Neural cell (in vitro differentiated cells): ENCODE data around the gene TRIO. TPM values are rescaled to one million over a fixed set of nuclear protein-coding genes. Genes with fewer than 3 reads are reported as not detected.

Experiments
- H2AFZ ChIP-seq: fragments of 200-600, 300-800 bp; sonication (generic), shearing (Covaris generic); 2 replicates; pipeline ENCODE4 v1.6.0; 2014; ENCODE audit warnings: low read depth, mild to moderate bottlenecking, antibody characterized with exemption, low read length, moderate library complexity
- H3F3A ChIP-seq: fragments of 200-600 bp; shearing (Covaris generic); 2 replicates; pipeline ENCODE4 v1.6.1; 2016; ENCODE audit warnings: mild to moderate bottlenecking, moderate library complexity, mixed read lengths, antibody characterized with exemption, low read length; ENCODE audit not compliant: insufficient read depth, poor library complexity, severe bottlenecking
- H3K27ac ChIP-seq: fragments of 200-600, 300-800 bp; sonication (generic), shearing (Covaris generic); 2 replicates; pipeline ENCODE4 v1.5.1; 2014; ENCODE audit warnings: mild to moderate bottlenecking, low read length, moderate library complexity
- H3K27me3 ChIP-seq: fragments of 300-800, 200-600 bp; sonication (generic), shearing (Covaris generic); 2 replicates; pipeline ENCODE4 v1.6.0; 2014; ENCODE audit warnings: mild to moderate bottlenecking, low read depth, low read length, moderate library complexity; ENCODE audit not compliant: insufficient read depth
- H3K36me3 ChIP-seq: fragments of 300-800, 200-600 bp; sonication (generic), shearing (Covaris generic); 2 replicates; pipeline ENCODE4 v1.5.1; 2014; ENCODE audit warnings: mild to moderate bottlenecking, antibody characterized with exemption, low read length, moderate library complexity; ENCODE audit not compliant: insufficient read depth
- H3K4me2 ChIP-seq: fragments of 300-800, 200-600 bp; sonication (generic), shearing (Covaris generic); 2 replicates; pipeline ENCODE4 v1.6.0; 2014; ENCODE audit warnings: mild to moderate bottlenecking, low read length
- H3K4me3 ChIP-seq: fragments of 300-800, 200-600 bp; sonication (generic), shearing (Covaris generic); 2 replicates; pipeline ENCODE4 v1.5.1; 2014; ENCODE audit warnings: mild to moderate bottlenecking, low read length, moderate library complexity
- H3K79me2 ChIP-seq: fragments of 200-600 bp; shearing (Covaris generic); replicated peaks from 2 replicates; pipeline ENCODE4 v1.6.0; 2014; ENCODE audit warnings: mild to moderate bottlenecking, low read length, moderate library complexity; ENCODE audit not compliant: insufficient read depth
- H3K9ac ChIP-seq: fragments of 300-800, 200-600 bp; sonication (generic), shearing (Covaris generic); 2 replicates; pipeline ENCODE4 v1.6.1; 2016; ENCODE audit warnings: mild to moderate bottlenecking, low read length, mixed read lengths
- H3K9me2 ChIP-seq: fragments of 200-600 bp; shearing (Covaris generic); 2 replicates; pipeline ENCODE4 v1.6.1; 2016; ENCODE audit warnings: mild to moderate bottlenecking, low read length, mixed read lengths; ENCODE audit not compliant: insufficient read depth
- H3K9me3 ChIP-seq: fragments of 200-600, 300-800 bp; sonication (generic), shearing (Covaris generic); 2 replicates; pipeline ENCODE4 v1.6.1; 2016; ENCODE audit warnings: mild to moderate bottlenecking, mixed run types, low read length, moderate library complexity, mixed read lengths
- H4K20me1 ChIP-seq: fragments of 200-600 bp; shearing (Covaris generic); 2 replicates; pipeline ENCODE4 v1.6.1; 2016; ENCODE audit warnings: mild to moderate bottlenecking, mixed run types; ENCODE audit not compliant: insufficient read depth
- EP300 ChIP-seq: fragments of 450-650 bp; conservative IDR thresholded peaks from 2 replicates; pipeline ENCODE4 v1.6.1; 2014; ENCODE audit warnings: antibody characterized with exemption, mild to moderate bottlenecking, moderate library complexity; ENCODE audit not compliant: poor library complexity, severe bottlenecking
- EZH2 ChIP-seq: fragments of 200-600, 300-800 bp; shearing (Covaris generic), sonication (generic); IDR thresholded peaks from 2 replicates; pipeline ENCODE4 v1.6.1; 2014; ENCODE audit warnings: antibody characterized with exemption, low read length, borderline replicate concordance, mild to moderate bottlenecking; ENCODE audit not compliant: insufficient read depth, poor library complexity, severe bottlenecking
- MXI1 ChIP-seq: fragments of 450-650 bp; conservative IDR thresholded peaks from 2 replicates; pipeline ENCODE4 v1.6.1; 2014; ENCODE audit warnings: antibody characterized with exemption, mild to moderate bottlenecking; ENCODE audit not compliant: poor library complexity, severe bottlenecking
- POLR2AphosphoS5 ChIP-seq: IDR thresholded peaks from 2 replicates; pipeline ENCODE4 v1.6.1; 2012
- RAD21 ChIP-seq: fragments of 450-650 bp; conservative IDR thresholded peaks from 2 replicates; pipeline ENCODE4 v1.6.1; 2014; ENCODE audit warnings: antibody characterized with exemption, mild to moderate bottlenecking, moderate library complexity
- REST ChIP-seq: IDR thresholded peaks from 2 replicates; pipeline ENCODE4 v1.6.1; 2012; ENCODE audit warnings: borderline replicate concordance
- SMC3 ChIP-seq: fragments of 450-650 bp; conservative IDR thresholded peaks from 2 replicates; pipeline ENCODE4 v1.6.1; 2014; ENCODE audit warnings: antibody characterized with exemption, mild to moderate bottlenecking, moderate library complexity; ENCODE audit not compliant: poor library complexity
- TAF1 ChIP-seq: IDR thresholded peaks from 2 replicates; pipeline ENCODE4 v1.6.1; 2012; ENCODE audit warnings: low read depth
- polyA plus RNA-seq: library from polyadenylated mRNA; depleted of rRNA; stranded (reverse); fragments of >200 nt; gene quantifications from 2 replicates; pipeline ENCODE4 v1.2.3, GENCODE V29; 2014
- TF ChIP-seq, protein P1 (sequence below): fragments of 450-650 bp; IDR thresholded peaks from 2 replicates; pipeline ENCODE4 v1.5.1; 2014; ENCODE audit warnings: antibody characterized with exemption, mild to moderate bottlenecking, moderate library complexity; ENCODE audit not compliant: poor library complexity, severe bottlenecking

Gene TRIO
- polyA plus RNA-seq, 1 donor from 2014 or later: 168 TPM

GRCh38 chr5:14547666-14548065, 404.5 kb downstream of the TRIO start:
- no peaks in the 10 kb centered on the region for H3K9me3 ChIP-seq
- H4K20me1 ChIP-seq: no peaks in the 10 kb centered on the region
- no peaks in the 10 kb centered on the region for H3K9me2 ChIP-seq
- no peak overlapping the region for H3K4me2 ChIP-seq
- H3K27me3 ChIP-seq: no peaks in the 10 kb centered on the region
- TF ChIP-seq REST (no peak), SMC3 (no peak), TAF1 (no peak), EZH2 (no peak), EP300 (no peak), MXI1 (no peak), POLR2AphosphoS5 (no peak), RAD21 (no peak)
- TF ChIP-seq, protein P1, sequence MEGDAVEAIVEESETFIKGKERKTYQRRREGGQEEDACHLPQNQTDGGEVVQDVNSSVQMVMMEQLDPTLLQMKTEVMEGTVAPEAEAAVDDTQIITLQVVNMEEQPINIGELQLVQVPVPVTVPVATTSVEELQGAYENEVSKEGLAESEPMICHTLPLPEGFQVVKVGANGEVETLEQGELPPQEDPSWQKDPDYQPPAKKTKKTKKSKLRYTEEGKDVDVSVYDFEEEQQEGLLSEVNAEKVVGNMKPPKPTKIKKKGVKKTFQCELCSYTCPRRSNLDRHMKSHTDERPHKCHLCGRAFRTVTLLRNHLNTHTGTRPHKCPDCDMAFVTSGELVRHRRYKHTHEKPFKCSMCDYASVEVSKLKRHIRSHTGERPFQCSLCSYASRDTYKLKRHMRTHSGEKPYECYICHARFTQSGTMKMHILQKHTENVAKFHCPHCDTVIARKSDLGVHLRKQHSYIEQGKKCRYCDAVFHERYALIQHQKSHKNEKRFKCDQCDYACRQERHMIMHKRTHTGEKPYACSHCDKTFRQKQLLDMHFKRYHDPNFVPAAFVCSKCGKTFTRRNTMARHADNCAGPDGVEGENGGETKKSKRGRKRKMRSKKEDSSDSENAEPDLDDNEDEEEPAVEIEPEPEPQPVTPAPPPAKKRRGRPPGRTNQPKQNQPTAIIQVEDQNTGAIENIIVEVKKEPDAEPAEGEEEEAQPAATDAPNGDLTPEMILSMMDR: no peak
- H3F3A ChIP-seq: no peaks in the 10 kb centered on the region
- no peak overlapping the region for H3K27ac ChIP-seq
- no peak overlapping the region for H2AFZ ChIP-seq
- H3K9ac ChIP-seq: no peak overlapping the region
- H3K79me2 ChIP-seq: no peaks in the 10 kb centered on the region
- no peaks in the 10 kb centered on the region for H3K36me3 ChIP-seq
- H3K4me3 ChIP-seq: no peak overlapping the region

DNA sequence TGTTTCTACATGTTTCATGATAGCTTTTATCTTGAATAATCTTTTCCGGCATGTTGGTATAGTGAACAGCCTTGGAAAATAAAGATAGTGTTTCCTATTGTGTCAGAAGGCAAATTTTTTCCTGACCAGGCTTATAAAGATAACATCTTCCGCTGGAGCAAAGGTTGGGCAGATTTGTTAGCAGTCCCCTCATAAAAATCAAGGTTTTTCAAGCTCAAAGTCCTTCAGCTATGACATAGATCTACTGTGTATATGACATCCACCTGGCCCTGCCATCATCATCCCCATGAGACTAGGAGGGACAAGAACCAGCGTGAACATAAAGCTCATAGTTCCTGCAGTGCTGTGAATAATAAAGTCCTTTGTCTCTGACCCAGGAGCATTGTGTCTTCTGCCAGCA, 408.1 kb downstream of the TRIO start:
- no peak overlapping the region for H3K4me3 ChIP-seq
- TF ChIP-seq, protein P1: no peak
- TF ChIP-seq POLR2AphosphoS5 (no peak), RAD21 (no peak)
- H3F3A ChIP-seq: no peaks in the 10 kb centered on the region
- H3K27ac ChIP-seq: no peak overlapping the region
- H3K27me3 ChIP-seq: no peaks in the 10 kb centered on the region
- no peaks in the 10 kb centered on the region for H3K79me2 ChIP-seq
- H4K20me1 ChIP-seq: no peaks in the 10 kb centered on the region
- no peaks in the 10 kb centered on the region for H3K9me3 ChIP-seq
- H3K9ac ChIP-seq: no peak overlapping the region
- no peaks in the 10 kb centered on the region for H3K36me3 ChIP-seq
- no peak overlapping the region for H3K4me2 ChIP-seq
- no peaks in the 10 kb centered on the region for H3K9me2 ChIP-seq
- H2AFZ ChIP-seq: no peak overlapping the region
